HCT116 (cell line): Measurements from ENCODE around the gene RFX1. TPM values are rescaled to one million over a fixed set of nuclear protein-coding genes. Genes with fewer than 3 reads are reported as not detected.

ENCODE experiments used
- ATAC-seq: fragments of 200-7000 bp; cut with Tn5 transposase; 2 replicates; pipeline ENCODE4 v1.9.1; 2020; ENCODE audit warnings: mild to moderate bottlenecking, moderate library complexity
- BruUV-seq: library from RNA; stranded (reverse); fragments of 400-500 nt; replicated peaks from 2 replicates; lab custom pipeline; 2021; lab: Mats Ljungman, UMichigan
- CTCF ChIA-PET: fragments of 300-600 bp; sonication (Branson Sonifier 250); formaldehyde crosslinking; loops from one replicate; lab custom pipeline; 2021; ENCODE audit warnings: antibody characterized with exemption; lab: Charles Lee
- POLR2A ChIA-PET: fragments of 300-600, 350-600 bp; sonication (Branson Sonifier 250); formaldehyde crosslinking; loops from one replicate; lab custom pipeline; 2021; ENCODE audit warnings: antibody characterized with exemption; lab: Charles Lee
- RAD21 ChIA-PET, 2 experiments: fragments of 300-600 bp; sonication (Branson Sonifier 250); formaldehyde crosslinking; loops; one replicate each; lab custom pipeline; 2023; ENCODE audit warnings: low total read pairs in 2 of 2; ENCODE audit not compliant: uncharacterized antibody in 2 of 2, unreplicated experiment in 2 of 2, low non-redundant PET in 1 of 2; lab: Charles Lee
- DNase-seq: peaks from one replicate; pipeline ENCODE4 v3.0.0-alpha.2; 2010; ENCODE audit warnings: low read depth, low spot score
- H2AFZ ChIP-seq: fragments of 200-600 bp; shearing (Covaris generic), sonication (generic); 2 replicates; pipeline ENCODE4 v1.6.1; 2017; ENCODE audit warnings: low read depth, mixed run types, mixed read lengths, antibody characterized with exemption, low read length; ENCODE audit not compliant: poor library complexity, severe bottlenecking
- H3K27ac ChIP-seq: 2 replicates; pipeline ENCODE4 v1.5.1; 2012; ENCODE audit warnings: low read depth, low read length
- H3K27me3 ChIP-seq: fragments of 200-600 bp; sonication (generic); 2 replicates; pipeline ENCODE4 v1.6.1; 2016; ENCODE audit warnings: mixed run types, low read length, mixed read lengths; ENCODE audit not compliant: insufficient read depth
- H3K36me3 ChIP-seq, 2 experiments: fragments of 200-500 bp in 1 of 2; fragments of 200-600 bp in 1 of 2; sonication (Bioruptor generic) in 1 of 2; sonication (generic) in 1 of 2; 2 replicates each; pipeline versions ENCODE4 v1.5.1 to v1.6.1; 2014 to 2016; ENCODE audit warnings: low read length in 2 of 2, inconsistent platforms in 1 of 2, mixed read lengths in 1 of 2, mixed run types in 1 of 2; ENCODE audit not compliant: insufficient read depth in 2 of 2, control insufficient read depth in 1 of 2
- H3K4me1 ChIP-seq, 2 experiments: fragments of 200-600 bp in 1 of 2; sonication (generic) in 1 of 2; 2 replicates each; pipeline versions ENCODE4 v1.5.1 to v1.6.1; 2012 to 2017; ENCODE audit warnings: low read length in 2 of 2, inconsistent platforms in 1 of 2, mild to moderate bottlenecking in 1 of 2, mixed read lengths in 1 of 2, mixed run types in 1 of 2, moderate library complexity in 1 of 2; ENCODE audit not compliant: insufficient read depth in 2 of 2, control insufficient read depth in 1 of 2
- H3K4me2 ChIP-seq: fragments of 200-600 bp; sonication (generic); 2 replicates; pipeline ENCODE4 v1.6.1; 2017; ENCODE audit warnings: mixed run types, low read length, mixed read lengths
- H3K4me3 ChIP-seq, 2 experiments: fragments of 200-600 bp in 1 of 2; sonication (generic) in 1 of 2; replicated peaks in 1 of 2; 2 replicates each; pipeline ENCODE4 v1.5.1; 2011 to 2016; ENCODE audit warnings: low read length in 2 of 2, control low read depth in 1 of 2, low read depth in 1 of 2, mild to moderate bottlenecking in 1 of 2, mixed read lengths in 1 of 2, mixed run types in 1 of 2
- H3K79me2 ChIP-seq: fragments of 200-600 bp; sonication (generic); 2 replicates; pipeline ENCODE4 v1.6.1; 2017; ENCODE audit warnings: mild to moderate bottlenecking, mixed run types, low read length, moderate library complexity, mixed read lengths; ENCODE audit not compliant: insufficient read depth
- H3K9ac ChIP-seq: fragments of 200-600 bp; sonication (generic); 2 replicates; pipeline ENCODE4 v1.6.1; 2016; ENCODE audit warnings: low read length, mixed read lengths
- H3K9me2 ChIP-seq: fragments of 200-600 bp; sonication (generic), shearing (Covaris generic); 2 replicates; pipeline ENCODE4 v1.6.1; 2017; ENCODE audit warnings: mixed run types, mild to moderate bottlenecking, moderate library complexity; ENCODE audit not compliant: insufficient read depth
- H3K9me3 ChIP-seq, 2 experiments: fragments of 200-500 bp in 1 of 2; fragments of 200-600 bp in 1 of 2; sonication (Bioruptor generic) in 1 of 2; sonication (generic) in 1 of 2; 2 replicates each; pipeline ENCODE4 v1.6.1; 2014 to 2017; ENCODE audit warnings: low read length in 2 of 2, mixed read lengths in 2 of 2, inconsistent platforms in 1 of 2, low read depth in 1 of 2, mild to moderate bottlenecking in 1 of 2, mixed run types in 1 of 2, moderate library complexity in 1 of 2; ENCODE audit not compliant: control insufficient read depth in 1 of 2, insufficient read depth in 1 of 2
- H4K20me1 ChIP-seq: fragments of 200-600 bp; sonication (generic), shearing (Covaris generic); 2 replicates; pipeline ENCODE4 v1.6.1; 2017; ENCODE audit warnings: mixed run types, mild to moderate bottlenecking, moderate library complexity; ENCODE audit not compliant: insufficient read depth
- CBX3 ChIP-seq: IDR thresholded peaks from 2 replicates; pipeline ENCODE4 v1.6.1; 2012; ENCODE audit warnings: low read depth
- ELF1 ChIP-seq: IDR thresholded peaks from 2 replicates; pipeline ENCODE4 v1.6.1; 2012; ENCODE audit warnings: low read depth, borderline replicate concordance
- EZH2phosphoT487 ChIP-seq: fragments of 200-600 bp; IDR thresholded peaks from 2 replicates; pipeline ENCODE4 v1.6.1; 2018; ENCODE audit warnings: antibody characterized with exemption, borderline replicate concordance
- FOSL1 ChIP-seq: IDR thresholded peaks from 2 replicates; pipeline ENCODE4 v1.6.1; 2012; ENCODE audit warnings: low read depth
- JUND ChIP-seq: IDR thresholded peaks from 2 replicates; pipeline ENCODE4 v1.6.1; 2012
- POLR2A ChIP-seq: IDR thresholded peaks from 2 replicates; pipeline ENCODE4 v1.7.0; 2011; ENCODE audit warnings: borderline replicate concordance; ENCODE audit not compliant: insufficient read depth, insufficient read length; ENCODE audit errors: extremely low read depth
- POLR2AphosphoS5 ChIP-seq: IDR thresholded peaks from 2 replicates; pipeline ENCODE4 v1.6.1; 2011; ENCODE audit warnings: mild to moderate bottlenecking, low read depth, low read length, moderate library complexity
- RAD21 ChIP-seq: IDR thresholded peaks from 2 replicates; pipeline ENCODE4 v1.6.1; 2012; ENCODE audit warnings: low read depth, mild to moderate bottlenecking
- REST ChIP-seq: IDR thresholded peaks from 2 replicates; pipeline ENCODE4 v1.6.1; 2012; ENCODE audit warnings: low read depth
- SIN3A ChIP-seq: IDR thresholded peaks from 2 replicates; pipeline ENCODE4 v1.6.1; 2012; ENCODE audit warnings: low read depth
- YY1 ChIP-seq: IDR thresholded peaks from 2 replicates; pipeline ENCODE4 v1.6.1; 2011; ENCODE audit warnings: low read length, low read depth, moderate library complexity, mild to moderate bottlenecking; ENCODE audit not compliant: insufficient replicate concordance; ENCODE audit errors: extremely low read depth
- ZBTB33 ChIP-seq: IDR thresholded peaks from 2 replicates; pipeline ENCODE4 v1.6.1; 2011; ENCODE audit warnings: mild to moderate bottlenecking, low read length, moderate library complexity; ENCODE audit not compliant: insufficient replicate concordance; ENCODE audit errors: extremely low read depth
- ZFX ChIP-seq: fragments of 450-650 bp; IDR thresholded peaks from 2 replicates; pipeline ENCODE4 v1.6.1; 2017
- intact Hi-C: fragments of 100-400 bp; cut with micrococcal nuclease; formaldehyde crosslinking; loops from 2 replicates; pipeline ENCODE4 v1.10.0; 2022
- total RNA-seq: library from RNA; stranded (reverse); gene quantifications from one replicate; pipeline ENCODE4 v1.2.1, GENCODE V29; 2021; ENCODE audit not compliant: unreplicated experiment

Gene RFX1
- total RNA-seq, 1 experiment from 2014 or later: 16.3 TPM

GRCh38 chr19:13929956-13930355 is 76.2 kb downstream of the RFX1 start:
- Histone ChIP-seq H3K27me3 (no peaks in the 10 kb centered on the region), H3K79me2 (no peaks in the 10 kb centered on the region), H3K27ac (no peak overlapping the region), H3K9ac (no peak overlapping the region), H3K9me3 (no peaks in the 10 kb centered on the region), H3K4me3 (no peak overlapping the region), H3K9me2 (no peaks in the 10 kb centered on the region), H2AFZ (no peak overlapping the region), H4K20me1 (no peaks in the 10 kb centered on the region), H3K4me1 (no peaks in the 10 kb centered on the region), H3K36me3 (peaks cover 3 to 6% of the 10 kb centered on the region in 2 experiments; a peak in 2 of 4 replicates), H3K4me2 (no peak overlapping the region)
- POLR2A ChIA-PET: no interaction called here
- no peak for ATAC-seq
- no TSS peak for BruUV-seq
- no peak for TF ChIP-seq SIN3A
- TF ChIP-seq ZFX: no peak
- TF ChIP-seq EZH2phosphoT487: no peak
- no peak for TF ChIP-seq FOSL1
- no peak for TF ChIP-seq CBX3
- TF ChIP-seq JUND: no peak
- no peak for TF ChIP-seq POLR2AphosphoS5
- no peak for TF ChIP-seq YY1
- no peak for TF ChIP-seq POLR2A
- no peak for TF ChIP-seq ELF1
- DNase-seq: no peak
- RAD21 ChIA-PET: no interaction called here
- intact Hi-C loops: no loop called here
- CTCF ChIA-PET: interaction anchor here (0.6 kb wide), 1 partner anchor 19 kb away, joined by 3 read pairs; no protein-coding TSS in a partner anchor

- Histone ChIP-seq H3K4me1 (no peaks in the 10 kb centered on the region), H3K4me2 (no peak overlapping the region), H3K36me3 (peaks cover 3 to 6% of the 10 kb centered on the region in 2 experiments; a peak in 2 of 4 replicates), H3K27me3 (no peaks in the 10 kb centered on the region), H3K4me3 (no peak overlapping the region), H3K9ac (no peak overlapping the region), H3K79me2 (no peaks in the 10 kb centered on the region), H3K9me2 (no peaks in the 10 kb centered on the region), H2AFZ (no peak overlapping the region), H3K9me3 (no peaks in the 10 kb centered on the region), H4K20me1 (no peaks in the 10 kb centered on the region), H3K27ac (no peak overlapping the region)
- RAD21 ChIA-PET: no interaction called here
- no TSS peak for BruUV-seq
- intact Hi-C loops: no loop called here
- ATAC-seq: no peak
- POLR2A ChIA-PET: no interaction called here
- no peak for DNase-seq
- CTCF ChIA-PET: interaction anchor here (0.6 kb wide), 1 partner anchor 18 kb away, joined by 3 read pairs; no protein-coding TSS in a partner anchor
- TF ChIP-seq REST (no peak), ZBTB33 (no peak), ELF1 (no peak), EZH2phosphoT487 (no peak), FOSL1 (no peak), YY1 (no peak), POLR2A (no peak), RAD21 (no peak)
These were observed 76.8 kb downstream of the RFX1 start for GRCh38 chr19:13929340-13929739.
